Transverse colon (tissue), 3 donors: ENCODE results near the gene APBA1.

Experiments used
- CTCF ChIP-seq, 5 experiments: fragments of 200-600 bp in 3 of 5; fragments of 450-650 bp in 2 of 5; sonication (generic) in 3 of 5; IDR thresholded peaks; 1 replicate in 2 of 5; 2 replicates in 3 of 5; pipeline ENCODE4 v1.5.1; 2016 to 2017; ENCODE audit warnings: antibody characterized with exemption in 5 of 5, inconsistent platforms in 3 of 5, mild to moderate bottlenecking in 2 of 5, moderate library complexity in 1 of 5
- EP300 ChIP-seq: sonication (generic); formaldehyde crosslinking; IDR thresholded peaks from one replicate; pipeline ENCODE4 v1.6.1; 2017; ENCODE audit warnings: antibody characterized with exemption, low read depth

- TF ChIP-seq CTCF (IDR thresholded peaks at IDR 0.05) (no peak), EP300 (no peak)
Observed at GRCh38 chr9:69497816-69498215, 174.4 kb downstream of the APBA1 start.
